ENCODE data around the gene MAPKAP1. TPM values are rescaled to one million over a fixed set of nuclear protein-coding genes. Genes with fewer than 3 reads are reported as not detected.
"Not testable (repeated sequence)": the region's sequence is repeated elsewhere in the genome, so short reads cannot be mapped to it uniquely, and the experiment has no call there.

MAPKAP1 gene
- total RNA-seq, 2 donors from 2014 or later, result 75.3 to 91.6 TPM

DNA sequence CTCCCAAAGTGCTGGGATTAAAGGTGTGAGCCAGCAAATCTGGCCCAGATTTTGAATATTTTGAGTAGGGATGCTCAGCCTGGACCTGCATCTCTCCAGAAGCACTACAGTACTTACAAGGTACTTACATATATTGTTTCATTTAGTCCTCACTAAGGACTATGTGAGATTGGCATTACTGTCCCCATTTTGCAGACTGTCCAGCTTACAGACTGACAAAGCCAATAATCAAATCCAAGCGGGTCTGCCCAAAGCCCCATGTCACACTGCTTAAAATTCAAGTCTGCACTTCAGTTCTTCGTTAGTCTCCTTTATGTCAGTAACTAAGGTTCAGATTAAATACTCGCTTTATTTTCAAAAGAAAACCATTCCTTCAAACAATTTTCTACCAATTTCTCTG is 7.1 kb downstream of the MAPKAP1 start:
- H3K27ac ChIP-seq (ENCODE audit: low read depth, low read length), result no peak overlapping the region
- H3K4me1 Mint-ChIP-seq, result peaks cover 26% of the 10 kb centered on the region

DNA sequence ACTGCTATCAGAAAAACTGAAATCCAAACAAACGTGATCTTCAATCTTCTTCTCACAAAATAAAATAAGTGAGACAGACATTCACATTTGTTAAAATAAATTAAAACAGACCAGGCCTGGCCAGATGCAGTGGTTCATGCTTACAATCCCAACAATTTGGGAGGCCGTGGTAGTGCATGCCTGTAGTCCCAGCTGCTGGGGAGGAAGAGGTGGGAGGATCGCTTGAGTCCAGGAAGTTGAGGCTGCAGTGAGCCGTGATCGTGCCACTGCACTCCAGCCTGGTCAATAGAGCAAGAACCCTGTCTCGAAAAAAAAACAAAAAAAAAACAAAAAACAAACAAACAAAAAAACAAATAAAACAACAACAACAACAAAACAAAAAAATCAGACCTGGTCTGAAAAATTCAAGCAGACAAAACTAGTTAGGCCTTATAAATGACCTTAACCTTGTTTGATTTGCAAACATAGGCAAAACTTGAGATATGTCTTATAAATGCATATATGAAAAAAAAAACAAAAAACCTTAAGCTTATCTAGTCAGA is 10.8 kb downstream of the MAPKAP1 start:
- Histone ChIP-seq H3K27ac (ENCODE audit: low read depth, low read length) (no peak overlapping the region), H3K4me1 (ENCODE audit: control insufficient read depth, insufficient read depth, low read length) (no peaks in the 10 kb centered on the region), H3K4me3 (ENCODE audit: low read length) (no peak overlapping the region), H3K9me3 (ENCODE audit: control insufficient read depth, low read length) (no peaks in the 10 kb centered on the region), H3K27me3 (ENCODE audit: control insufficient read depth, insufficient read depth, low read length, poor library complexity, severe bottlenecking) (no peaks in the 10 kb centered on the region), H3K36me3 (ENCODE audit: control insufficient read depth, insufficient read depth, low read length) (no peaks in the 10 kb centered on the region), H3K9ac (ENCODE audit: extremely low read depth, low read length, poor library complexity, severe bottlenecking) (no peak overlapping the region)
- H3K9me3 Mint-ChIP-seq, result no peaks in the 10 kb centered on the region
- H3K4me1 Mint-ChIP-seq, result peaks cover 12% of the 10 kb centered on the region
- H3K27ac Mint-ChIP-seq, result no peak overlapping the region
- no peaks in the 10 kb centered on the region for H3K27me3 Mint-ChIP-seq (ENCODE audit: insufficient read depth)
- peaks cover 6% of the 10 kb centered on the region for H3K36me3 Mint-ChIP-seq (ENCODE audit: low read depth)
- H3K4me3 Mint-ChIP-seq, result no peak overlapping the region
- no peak for DNase-seq
- WGBS, 2 experiments (ENCODE audit: insufficient coverage in 1 of 2, insufficient read length in 1 of 2), result 92 to 100% methylated on average over 1 to 6 of the region's 6 CpGs
- TF ChIP-seq, protein P1, sequence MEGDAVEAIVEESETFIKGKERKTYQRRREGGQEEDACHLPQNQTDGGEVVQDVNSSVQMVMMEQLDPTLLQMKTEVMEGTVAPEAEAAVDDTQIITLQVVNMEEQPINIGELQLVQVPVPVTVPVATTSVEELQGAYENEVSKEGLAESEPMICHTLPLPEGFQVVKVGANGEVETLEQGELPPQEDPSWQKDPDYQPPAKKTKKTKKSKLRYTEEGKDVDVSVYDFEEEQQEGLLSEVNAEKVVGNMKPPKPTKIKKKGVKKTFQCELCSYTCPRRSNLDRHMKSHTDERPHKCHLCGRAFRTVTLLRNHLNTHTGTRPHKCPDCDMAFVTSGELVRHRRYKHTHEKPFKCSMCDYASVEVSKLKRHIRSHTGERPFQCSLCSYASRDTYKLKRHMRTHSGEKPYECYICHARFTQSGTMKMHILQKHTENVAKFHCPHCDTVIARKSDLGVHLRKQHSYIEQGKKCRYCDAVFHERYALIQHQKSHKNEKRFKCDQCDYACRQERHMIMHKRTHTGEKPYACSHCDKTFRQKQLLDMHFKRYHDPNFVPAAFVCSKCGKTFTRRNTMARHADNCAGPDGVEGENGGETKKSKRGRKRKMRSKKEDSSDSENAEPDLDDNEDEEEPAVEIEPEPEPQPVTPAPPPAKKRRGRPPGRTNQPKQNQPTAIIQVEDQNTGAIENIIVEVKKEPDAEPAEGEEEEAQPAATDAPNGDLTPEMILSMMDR (conservative IDR thresholded peaks at IDR 0.05), result no peak

More for the DNA sequence above, 7.1 kb downstream of the MAPKAP1 start:
- DNase-seq, result no peak
- no peak overlapping the region for H3K27ac Mint-ChIP-seq
- H3K27me3 ChIP-seq (ENCODE audit: control insufficient read depth, insufficient read depth, low read length, poor library complexity, severe bottlenecking), result no peaks in the 10 kb centered on the region
- H3K9ac ChIP-seq (ENCODE audit: extremely low read depth, low read length, poor library complexity, severe bottlenecking), result no peak overlapping the region
- TF ChIP-seq, protein P1 (conservative IDR thresholded peaks at IDR 0.05), result no peak
- no peaks in the 10 kb centered on the region for H3K27me3 Mint-ChIP-seq (ENCODE audit: insufficient read depth)
- no peaks in the 10 kb centered on the region for H3K9me3 ChIP-seq (ENCODE audit: control insufficient read depth, low read length)
- H3K36me3 ChIP-seq (ENCODE audit: control insufficient read depth, insufficient read depth, low read length), result no peaks in the 10 kb centered on the region
- H3K4me3 Mint-ChIP-seq, result no peak overlapping the region
- no peak overlapping the region for H3K4me3 ChIP-seq (ENCODE audit: low read length)
- no peaks in the 10 kb centered on the region for H3K36me3 Mint-ChIP-seq (ENCODE audit: low read depth)
- H3K9me3 Mint-ChIP-seq, result no peaks in the 10 kb centered on the region
- WGBS, 2 experiments (ENCODE audit: insufficient coverage in 1 of 2, insufficient read length in 1 of 2), result 94 to 100% methylated on average over 3 of the region's 3 CpGs
- H3K4me1 ChIP-seq (ENCODE audit: control insufficient read depth, insufficient read depth, low read length), result peaks cover 2% of the 10 kb centered on the region

DNA sequence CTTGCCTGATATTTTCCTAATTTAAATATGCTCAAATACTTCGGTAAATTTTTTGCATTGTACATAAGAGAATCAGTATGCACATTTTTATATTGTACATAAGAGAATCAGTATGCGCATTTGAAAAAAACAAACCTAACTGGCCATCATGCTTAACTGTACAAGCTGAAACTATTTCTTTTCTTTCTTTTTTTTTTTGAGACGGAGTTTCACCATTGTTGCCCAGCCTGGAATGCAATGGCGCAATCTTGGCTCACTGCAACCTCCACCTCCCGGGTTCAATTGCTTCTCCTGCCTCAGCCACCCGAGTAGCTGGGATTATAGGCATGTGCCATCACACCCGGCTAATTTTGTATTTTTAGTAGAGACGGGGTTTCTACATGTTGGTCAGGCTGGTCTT is 11.5 kb downstream of the MAPKAP1 start:
- not testable (repeated sequence) for H3K4me3 Mint-ChIP-seq; H3K27me3 ChIP-seq (ENCODE audit: control insufficient read depth, insufficient read depth, low read length, poor library complexity, severe bottlenecking); H3K36me3 Mint-ChIP-seq (ENCODE audit: low read depth)

DNA sequence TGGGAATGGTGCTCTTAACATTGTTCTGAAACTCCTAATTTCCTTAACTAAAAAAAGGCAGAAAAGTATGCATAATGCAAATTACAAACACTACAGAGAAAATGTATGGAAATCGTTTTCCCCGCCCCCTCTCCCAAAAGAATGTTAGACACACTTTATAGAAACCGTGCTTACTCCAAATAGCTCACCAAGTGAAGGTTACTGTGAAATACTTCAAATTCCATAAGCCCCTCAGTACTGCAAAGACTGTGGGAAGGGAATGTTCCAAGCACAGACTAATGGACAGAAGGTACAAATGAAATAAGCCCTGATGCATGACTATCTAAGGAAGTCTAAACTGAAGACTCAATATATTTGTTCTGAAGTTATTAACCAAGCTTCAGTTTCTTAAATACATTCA is 12.5 kb downstream of the MAPKAP1 start:
- WGBS, 2 experiments (ENCODE audit: insufficient coverage in 1 of 2, insufficient read length in 1 of 2), result 68 to 76% methylated on average over 2 to 3 of the region's 3 CpGs
- DNase-seq, result peak; percentile 65
- peak overlapping the region; percentile 81 for H3K27ac Mint-ChIP-seq
- no peaks in the 10 kb centered on the region for H3K27me3 Mint-ChIP-seq (ENCODE audit: insufficient read depth)
- Histone ChIP-seq H3K27ac (ENCODE audit: low read depth, low read length) (peak overlapping the region; percentile 73), H3K4me3 (ENCODE audit: low read length) (no peak overlapping the region), H3K9ac (ENCODE audit: extremely low read depth, low read length, poor library complexity, severe bottlenecking) (no peak overlapping the region), H3K9me3 (ENCODE audit: control insufficient read depth, low read length) (no peaks in the 10 kb centered on the region), H3K27me3 (ENCODE audit: control insufficient read depth, insufficient read depth, low read length, poor library complexity, severe bottlenecking) (no peaks in the 10 kb centered on the region), H3K36me3 (ENCODE audit: control insufficient read depth, insufficient read depth, low read length) (no peaks in the 10 kb centered on the region), H3K4me1 (ENCODE audit: control insufficient read depth, insufficient read depth, low read length) (no peaks in the 10 kb centered on the region)
- TF ChIP-seq, protein P1 (conservative IDR thresholded peaks at IDR 0.05), result no peak
- H3K36me3 Mint-ChIP-seq (ENCODE audit: low read depth), result peaks cover 8% of the 10 kb centered on the region
- H3K9me3 Mint-ChIP-seq, result no peaks in the 10 kb centered on the region
- peaks cover 9% of the 10 kb centered on the region for H3K4me1 Mint-ChIP-seq
- no peak overlapping the region for H3K4me3 Mint-ChIP-seq

More for the DNA sequence above, 11.5 kb downstream of the MAPKAP1 start:
- H3K9ac ChIP-seq (ENCODE audit: extremely low read depth, low read length, poor library complexity, severe bottlenecking); H3K9me3 Mint-ChIP-seq; DNase-seq; H3K4me1 Mint-ChIP-seq; H3K4me3 ChIP-seq (ENCODE audit: low read length); H3K27ac Mint-ChIP-seq; H3K27ac ChIP-seq (ENCODE audit: low read depth, low read length); H3K9me3 ChIP-seq (ENCODE audit: control insufficient read depth, low read length); H3K4me1 ChIP-seq (ENCODE audit: control insufficient read depth, insufficient read depth, low read length); H3K36me3 ChIP-seq (ENCODE audit: control insufficient read depth, insufficient read depth, low read length); H3K27me3 Mint-ChIP-seq (ENCODE audit: insufficient read depth): not testable (repeated sequence)
- 89 to 92% methylated on average over 5 to 8 of the region's 8 CpGs for whole genome bisulfite sequencing, 2 experiments (ENCODE audit: insufficient coverage in 1 of 2, insufficient read length in 1 of 2)

DNA sequence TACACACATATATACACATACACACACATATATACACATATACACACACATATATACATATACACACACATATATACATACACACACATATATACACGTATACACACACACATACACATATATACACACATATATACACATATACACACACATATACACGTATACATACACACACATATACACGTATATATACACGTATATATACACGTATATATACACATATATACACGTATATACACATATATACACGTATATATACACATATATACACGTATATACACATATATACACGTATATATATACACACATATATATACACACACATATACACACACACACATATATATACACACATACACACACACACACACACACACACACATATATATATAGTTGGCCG is 13.5 kb downstream of the MAPKAP1 start:
- not testable (repeated sequence) for H3K9me3 Mint-ChIP-seq; H3K4me3 Mint-ChIP-seq; H3K27ac ChIP-seq (ENCODE audit: low read depth, low read length); H3K9ac ChIP-seq (ENCODE audit: extremely low read depth, low read length, poor library complexity, severe bottlenecking); H3K4me1 ChIP-seq (ENCODE audit: control insufficient read depth, insufficient read depth, low read length); H3K27ac Mint-ChIP-seq; H3K27me3 ChIP-seq (ENCODE audit: control insufficient read depth, insufficient read depth, low read length, poor library complexity, severe bottlenecking); H3K36me3 ChIP-seq (ENCODE audit: control insufficient read depth, insufficient read depth, low read length); H3K9me3 ChIP-seq (ENCODE audit: control insufficient read depth, low read length); H3K4me3 ChIP-seq (ENCODE audit: low read length); H3K36me3 Mint-ChIP-seq (ENCODE audit: low read depth); H3K4me1 Mint-ChIP-seq; H3K27me3 Mint-ChIP-seq (ENCODE audit: insufficient read depth); DNase-seq
- 94 to 96% methylated on average over 6 to 10 of the region's 10 CpGs for WGBS, 2 experiments (ENCODE audit: insufficient coverage in 1 of 2, insufficient read length in 1 of 2)
